NK-92 treated with Interleukin-12 subunit alpha and Interleukin-12 subunit beta, amount 100 ng/mL, for 24 hours (cell line): ENCODE measurements around the gene ELAC1.
"Not testable (repeated sequence)": the region's sequence is repeated elsewhere in the genome, so short reads cannot be mapped to it uniquely, and the experiment has no call there.

Source experiments
- DNase-seq: peaks from one replicate; lab custom pipeline; 2025; lab: John Stamatoyannopoulos, UW

ELAC1 gene

DNA sequence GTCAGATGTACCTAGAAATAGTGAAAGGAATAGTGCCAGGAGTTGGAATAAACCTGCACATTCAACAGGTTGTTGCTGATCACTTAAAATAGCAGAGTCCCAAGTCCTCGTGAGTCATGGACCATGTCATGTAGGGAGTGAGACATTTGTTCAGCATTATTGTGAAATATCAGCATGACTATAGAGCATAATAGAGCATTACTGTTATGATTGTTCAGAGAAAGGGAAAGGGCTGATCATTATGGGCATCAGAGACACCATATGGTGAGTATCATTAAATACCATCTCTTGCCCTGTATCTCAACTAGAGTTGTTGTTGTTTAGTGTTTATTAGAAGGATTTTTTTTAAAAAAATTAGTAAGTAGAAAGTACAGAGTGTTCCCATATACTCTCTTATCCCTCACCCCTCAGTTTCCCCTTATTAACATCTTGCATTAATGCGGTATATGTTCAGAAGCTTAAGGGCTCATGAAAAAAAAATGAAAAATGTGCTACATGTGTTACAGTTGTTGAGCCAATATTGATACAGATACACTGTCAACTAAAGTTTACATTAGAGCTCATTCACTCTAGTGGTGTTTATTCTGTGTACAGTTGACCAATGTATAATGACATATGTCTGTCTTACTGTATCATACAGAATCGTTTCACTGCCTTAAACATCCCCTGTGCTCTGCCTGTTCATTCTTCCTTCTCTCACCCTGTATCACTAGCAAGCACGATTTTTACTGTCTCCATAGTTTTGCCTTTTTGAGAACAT is 5.7 kb downstream of the ELAC1 start:
- no peak for DNase-seq

- no peak for DNase-seq
These were observed 9.4 kb downstream of the ELAC1 start for GRCh38 chr18:50977037-50977760.

- no peak for DNase-seq
These were observed 13.5 kb downstream of the ELAC1 start for GRCh38 chr18:50981381-50981780.

GRCh38 chr18:50982086-50982801 is 14.4 kb downstream of the ELAC1 start:
- no peak for DNase-seq

- DNase-seq = no peak
These were observed 15.0 kb downstream of the ELAC1 start for GRCh38 chr18:50982802-50983179.

GRCh38 chr18:50986360-50987087 is 18.7 kb downstream of the ELAC1 start:
- DNase-seq = no peak

GRCh38 chr18:50987261-50987660 is 19.4 kb downstream of the ELAC1 start:
- DNase-seq = no peak

GRCh38 chr18:50989711-50990110 is 21.9 kb downstream of the ELAC1 start:
- DNase-seq = no peak

DNA sequence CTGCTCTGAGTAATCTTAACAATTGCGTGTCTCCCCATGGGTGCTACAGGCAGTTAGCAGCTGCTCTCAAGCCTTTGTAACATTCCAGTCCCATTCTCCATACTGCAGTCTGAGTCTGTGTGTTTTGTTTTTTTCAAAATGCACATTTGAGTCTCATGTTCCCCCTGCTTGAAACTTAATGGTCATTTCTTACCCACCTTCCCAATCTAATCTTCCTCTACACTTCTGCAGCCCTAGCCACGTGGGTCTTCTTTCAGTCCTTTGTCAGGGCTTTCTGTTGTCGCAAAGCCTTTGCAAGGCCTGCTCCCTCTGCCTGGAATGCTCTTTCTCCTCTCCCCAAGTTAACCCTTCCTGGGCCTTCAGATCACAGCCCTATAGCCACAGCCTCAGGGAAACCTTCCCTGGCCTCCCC is 24.5 kb downstream of the ELAC1 start:
- DNase-seq = no peak

DNA sequence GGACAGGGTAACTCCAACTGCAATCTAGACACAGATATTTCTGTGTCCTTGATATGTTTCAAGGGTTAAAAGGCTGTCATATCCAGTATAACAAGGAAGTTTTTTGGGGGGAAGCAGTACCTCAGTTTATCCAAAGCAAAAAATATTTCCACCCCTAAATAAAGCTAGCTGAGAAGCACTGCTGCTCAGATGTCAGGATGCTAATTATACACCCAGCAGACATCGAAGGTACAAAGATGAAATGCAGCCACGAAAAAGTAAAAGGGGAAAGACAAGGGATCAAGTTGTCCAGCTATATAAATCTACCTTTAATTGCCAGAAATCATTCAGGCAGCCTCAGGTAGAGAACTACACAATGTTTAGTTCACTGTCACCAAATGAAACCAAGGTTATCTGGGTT is 26.2 kb downstream of the ELAC1 start:
- no peak for DNase-seq

GRCh38 chr18:51003174-51003573 is 35.3 kb downstream of the ELAC1 start:
- DNase-seq = not testable (repeated sequence)

DNA sequence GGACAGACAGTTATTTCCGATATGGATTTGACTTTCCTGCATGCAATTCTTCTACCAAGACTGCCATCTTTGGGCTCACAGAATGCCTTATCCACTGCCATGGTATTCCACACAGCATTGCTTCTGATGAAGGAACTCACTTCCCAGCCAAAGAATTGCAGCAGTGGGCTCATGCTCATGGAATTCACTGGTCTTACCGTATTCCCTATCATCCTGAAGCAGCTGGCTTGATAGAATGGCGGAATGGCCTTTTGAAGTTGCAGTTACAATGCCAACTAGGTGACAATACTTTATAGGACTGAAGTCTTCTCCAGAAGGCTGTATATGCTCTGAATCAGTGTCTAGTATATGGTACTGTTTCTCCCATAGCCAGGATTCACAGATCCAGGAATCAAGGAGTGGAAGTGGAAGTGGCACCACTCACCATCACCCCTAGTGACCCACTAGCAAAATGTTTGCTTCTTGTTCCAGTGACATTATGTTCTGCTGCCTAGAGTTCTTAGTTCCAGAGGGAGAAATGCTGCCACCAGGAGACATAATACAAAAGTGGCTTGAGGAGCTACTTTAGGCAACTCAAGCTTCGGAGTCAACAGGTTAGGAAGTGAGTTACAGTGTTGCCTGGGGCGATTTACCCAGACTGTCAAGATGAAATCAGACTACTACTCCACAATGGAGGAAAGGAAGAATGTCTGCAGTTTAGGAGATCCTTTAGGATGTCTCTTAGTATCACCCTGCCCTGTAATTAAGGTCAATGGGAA is 38.4 kb downstream of the ELAC1 start:
- DNase-seq = no peak

- DNase-seq = no peak
These were observed 39.3 kb downstream of the ELAC1 start for GRCh38 chr18:51006948-51007789.

GRCh38 chr18:51007790-51008139 is 39.9 kb downstream of the ELAC1 start:
- DNase-seq = no peak

- DNase-seq = no peak
These were observed 41.2 kb downstream of the ELAC1 start for GRCh38 chr18:51009072-51009471.

GRCh38 chr18:51010218-51010617 is 42.4 kb downstream of the ELAC1 start:
- DNase-seq = no peak

GRCh38 chr18:51011709-51012108 is 43.9 kb downstream of the ELAC1 start:
- DNase-seq = no peak

DNA sequence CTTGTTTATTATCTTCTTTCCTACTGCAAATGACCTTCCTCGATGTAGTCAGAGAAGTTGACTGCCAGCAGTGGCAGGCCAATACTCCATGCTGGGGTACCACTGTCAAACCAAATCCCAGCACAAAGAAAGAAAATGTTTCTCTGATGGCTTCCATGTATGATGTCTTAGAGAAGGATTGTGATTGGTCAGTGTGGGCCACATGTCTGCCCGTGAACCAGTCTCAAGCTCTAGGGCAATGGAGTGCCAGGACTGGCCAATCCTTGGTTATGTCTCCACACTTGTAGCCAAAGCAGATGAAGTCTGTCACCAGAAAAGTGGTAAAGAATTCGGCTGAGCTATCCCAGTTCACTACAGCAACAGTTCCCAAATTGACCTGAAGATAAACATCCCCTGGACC is 44.6 kb downstream of the ELAC1 start:
- DNase-seq = no peak

DNA sequence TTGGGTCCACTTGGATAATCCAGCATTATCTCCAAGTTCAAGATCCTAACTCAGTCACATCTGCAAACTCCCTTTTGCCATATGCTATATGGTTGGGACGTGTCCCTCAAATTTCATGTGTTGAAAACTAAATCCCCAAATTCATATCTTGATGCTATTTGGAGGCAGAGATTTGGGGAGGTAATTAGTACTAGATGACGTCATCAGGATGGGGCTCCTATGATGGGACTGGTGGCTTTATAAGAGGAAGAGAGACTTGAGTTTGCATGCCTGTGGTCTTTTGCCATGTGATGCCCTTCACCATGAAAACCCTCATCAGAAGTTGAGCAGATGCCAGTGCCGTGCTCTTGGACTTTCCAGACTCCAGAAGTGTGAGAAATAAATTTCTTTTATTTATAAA is 45.4 kb downstream of the ELAC1 start:
- DNase-seq = no peak

DNA sequence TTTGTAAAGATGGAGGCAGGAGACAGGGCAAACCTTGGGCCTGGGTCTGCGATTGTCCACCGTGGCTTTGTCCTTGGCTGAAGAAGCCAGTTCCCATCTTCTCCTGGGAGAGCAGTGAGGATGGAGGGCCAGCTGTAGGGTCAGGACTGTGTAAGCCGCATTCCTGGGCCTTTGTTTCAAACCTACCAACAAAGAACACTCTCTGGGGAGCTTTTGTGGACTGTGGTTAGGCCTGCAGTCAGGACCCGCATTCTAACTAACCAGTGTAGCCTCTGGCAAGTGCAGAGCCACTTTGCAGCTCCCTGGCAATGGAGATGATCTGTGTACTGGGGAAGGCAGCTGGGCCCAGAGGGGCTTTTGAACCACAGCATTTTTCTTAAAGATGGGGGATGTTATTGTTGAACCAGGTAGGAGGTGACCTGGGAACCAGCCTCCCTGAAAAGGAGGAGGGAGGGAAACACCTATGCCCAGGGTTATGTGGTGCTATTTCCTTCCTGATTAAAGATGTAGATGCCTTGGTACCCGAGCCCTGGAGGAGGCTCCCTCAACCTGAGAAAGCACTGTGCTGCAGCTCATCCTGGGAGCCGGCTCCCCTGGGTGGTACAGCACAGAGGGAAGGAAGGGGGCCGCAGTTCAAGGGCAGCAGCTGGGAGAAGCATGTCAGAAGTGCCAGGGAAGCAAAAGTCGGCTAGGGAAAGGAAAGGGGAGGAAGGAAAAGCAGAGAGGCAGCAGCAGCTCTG is 49.5 kb downstream of the ELAC1 start:
- DNase-seq = no peak
